Right atrium auricular region (tissue), 2 donors: ENCODE results near the gene CERS6. TPM values are rescaled to one million over a fixed set of nuclear protein-coding genes. Genes with fewer than 3 reads are reported as not detected.
A peak's percentile ranks its signal among the peaks of the same experiment; 100 is the strongest.

Source experiments
- DNase-seq: peaks from one replicate; pipeline ENCODE4 v3.0.0-alpha.2; 2019; ENCODE audit warnings: low spot score
- H3K27ac ChIP-seq, 2 donors: fragments of 200-600 bp; sonication (generic); 1 replicate in 1 of 2; 2 replicates in 1 of 2; pipeline ENCODE4 v1.5.1; 2016 to 2019
- H3K27me3 ChIP-seq, 2 donors: fragments of 200-600 bp; sonication (generic); one replicate each; pipeline versions ENCODE4 v1.5.1 to v1.6.0; 2017 to 2019
- H3K36me3 ChIP-seq: fragments of 200-600 bp; sonication (generic); one replicate; pipeline ENCODE4 v1.5.1; 2016
- H3K4me1 ChIP-seq, 2 donors: fragments of 200-600 bp; sonication (generic); one replicate each; pipeline versions ENCODE4 v1.5.1 to v1.6.0; 2017 to 2019
- H3K4me3 ChIP-seq, 2 donors: fragments of 200-600 bp; sonication (generic); 1 replicate in 1 of 2; 2 replicates in 1 of 2; pipeline ENCODE4 v1.5.1; 2017 to 2019; ENCODE audit warnings: mild to moderate bottlenecking in 1 of 2, moderate library complexity in 1 of 2
- H3K9me3 ChIP-seq, 2 donors: fragments of 200-600 bp; sonication (generic); one replicate each; pipeline ENCODE4 v1.5.1; 2019
- total RNA-seq, 2 donors: library from RNA; depleted of rRNA; stranded (reverse); fragments of >200 nt; gene quantifications; one replicate each; pipeline ENCODE4 v1.1.0, GENCODE V29; 2016
- TF ChIP-seq, protein P1 (sequence below), 2 donors: fragments of 200-600 bp; sonication (generic); IDR thresholded peaks; one replicate each; pipeline ENCODE4 v1.5.1; 2019; ENCODE audit warnings: antibody characterized with exemption in 2 of 2

The CERS6 gene
- total RNA-seq, 2 donors from 2014 or later = 59.4 to 74.5 TPM

DNA sequence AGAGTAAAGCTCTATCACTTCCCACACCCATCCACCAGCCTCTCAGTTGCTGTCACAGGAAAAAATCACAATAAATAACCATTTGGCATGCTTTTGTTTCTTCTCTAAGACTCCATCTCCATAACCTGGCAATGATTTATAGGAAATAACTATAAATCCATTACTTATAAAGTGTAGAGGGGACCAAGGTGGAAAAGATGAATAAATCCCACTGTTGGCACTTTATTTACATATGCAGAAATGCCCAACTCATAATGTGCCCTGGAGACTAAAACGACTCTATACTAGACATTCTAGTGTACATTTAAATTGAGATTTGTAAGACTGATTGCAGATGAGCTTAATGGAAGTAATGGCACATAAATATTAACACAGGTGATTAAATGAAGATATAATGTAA, 338.9 kb downstream of the CERS6 start:
- no peaks in the 10 kb centered on the region for H3K36me3 ChIP-seq
- H3K27ac ChIP-seq = no peak overlapping the region
- H3K27me3 ChIP-seq = no peaks in the 10 kb centered on the region
- H3K4me3 ChIP-seq = no peak overlapping the region
- H3K9me3 ChIP-seq = no peaks in the 10 kb centered on the region
- peaks cover 0 to 12% of the 10 kb centered on the region in 2 donors for H3K4me1 ChIP-seq
- TF ChIP-seq, protein P1, sequence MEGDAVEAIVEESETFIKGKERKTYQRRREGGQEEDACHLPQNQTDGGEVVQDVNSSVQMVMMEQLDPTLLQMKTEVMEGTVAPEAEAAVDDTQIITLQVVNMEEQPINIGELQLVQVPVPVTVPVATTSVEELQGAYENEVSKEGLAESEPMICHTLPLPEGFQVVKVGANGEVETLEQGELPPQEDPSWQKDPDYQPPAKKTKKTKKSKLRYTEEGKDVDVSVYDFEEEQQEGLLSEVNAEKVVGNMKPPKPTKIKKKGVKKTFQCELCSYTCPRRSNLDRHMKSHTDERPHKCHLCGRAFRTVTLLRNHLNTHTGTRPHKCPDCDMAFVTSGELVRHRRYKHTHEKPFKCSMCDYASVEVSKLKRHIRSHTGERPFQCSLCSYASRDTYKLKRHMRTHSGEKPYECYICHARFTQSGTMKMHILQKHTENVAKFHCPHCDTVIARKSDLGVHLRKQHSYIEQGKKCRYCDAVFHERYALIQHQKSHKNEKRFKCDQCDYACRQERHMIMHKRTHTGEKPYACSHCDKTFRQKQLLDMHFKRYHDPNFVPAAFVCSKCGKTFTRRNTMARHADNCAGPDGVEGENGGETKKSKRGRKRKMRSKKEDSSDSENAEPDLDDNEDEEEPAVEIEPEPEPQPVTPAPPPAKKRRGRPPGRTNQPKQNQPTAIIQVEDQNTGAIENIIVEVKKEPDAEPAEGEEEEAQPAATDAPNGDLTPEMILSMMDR (IDR thresholded peaks at IDR 0.05) = no peak
- no peak for DNase-seq

DNA sequence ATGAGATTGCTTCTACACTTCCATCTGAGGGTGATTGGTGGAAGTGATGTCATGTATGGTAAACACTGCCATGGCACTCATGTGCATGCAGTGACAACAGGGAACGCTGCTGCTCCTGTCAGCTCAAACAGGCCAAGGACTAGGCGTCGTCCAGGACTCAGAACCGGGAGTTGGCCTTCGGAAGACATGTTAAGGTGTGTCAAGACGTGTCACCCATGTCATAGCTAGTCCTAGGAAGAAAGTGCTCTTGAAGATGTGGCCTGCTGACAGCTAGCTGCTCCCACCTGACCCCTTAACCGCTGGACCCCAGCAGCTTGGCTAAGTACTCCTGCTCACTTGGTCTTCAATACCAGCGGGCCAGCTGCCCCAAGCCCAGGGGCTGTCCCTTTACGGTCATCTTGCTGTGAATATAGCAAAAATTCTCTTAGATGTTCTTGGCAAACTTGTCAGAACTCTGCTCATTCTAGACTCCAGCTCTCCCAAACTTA, 340.1 kb downstream of the CERS6 start:
- H3K4me3 ChIP-seq = no peak overlapping the region
- TF ChIP-seq, protein P1 (IDR thresholded peaks at IDR 0.05) = no peak
- peak overlapping the region in 1 of 2 donors; percentile 67 for H3K27ac ChIP-seq
- H3K9me3 ChIP-seq = no peaks in the 10 kb centered on the region
- peaks cover 0 to 12% of the 10 kb centered on the region in 2 donors for H3K4me1 ChIP-seq
- DNase-seq = no peak
- H3K27me3 ChIP-seq = no peaks in the 10 kb centered on the region
- H3K36me3 ChIP-seq = no peaks in the 10 kb centered on the region

GRCh38 chr2:168796583-168797285, 340.7 kb downstream of the CERS6 start:
- Histone ChIP-seq H3K27ac (peak overlapping the region in 1 of 2 donors; percentile 67), H3K4me1 (peaks cover 0 to 17% of the 10 kb centered on the region in 2 donors), H3K4me3 (no peak overlapping the region), H3K9me3 (no peaks in the 10 kb centered on the region), H3K36me3 (no peaks in the 10 kb centered on the region), H3K27me3 (no peaks in the 10 kb centered on the region)
- TF ChIP-seq, protein P1 (IDR thresholded peaks at IDR 0.05) = no peak
- DNase-seq = no peak

- no peak overlapping the region for H3K27ac ChIP-seq
- H3K4me1 ChIP-seq = peaks cover 0 to 22% of the 10 kb centered on the region in 2 donors
- TF ChIP-seq, protein P1 (IDR thresholded peaks at IDR 0.05) = no peak
Measured at GRCh38 chr2:168797286-168797655, 341.2 kb downstream of the CERS6 start.

DNA sequence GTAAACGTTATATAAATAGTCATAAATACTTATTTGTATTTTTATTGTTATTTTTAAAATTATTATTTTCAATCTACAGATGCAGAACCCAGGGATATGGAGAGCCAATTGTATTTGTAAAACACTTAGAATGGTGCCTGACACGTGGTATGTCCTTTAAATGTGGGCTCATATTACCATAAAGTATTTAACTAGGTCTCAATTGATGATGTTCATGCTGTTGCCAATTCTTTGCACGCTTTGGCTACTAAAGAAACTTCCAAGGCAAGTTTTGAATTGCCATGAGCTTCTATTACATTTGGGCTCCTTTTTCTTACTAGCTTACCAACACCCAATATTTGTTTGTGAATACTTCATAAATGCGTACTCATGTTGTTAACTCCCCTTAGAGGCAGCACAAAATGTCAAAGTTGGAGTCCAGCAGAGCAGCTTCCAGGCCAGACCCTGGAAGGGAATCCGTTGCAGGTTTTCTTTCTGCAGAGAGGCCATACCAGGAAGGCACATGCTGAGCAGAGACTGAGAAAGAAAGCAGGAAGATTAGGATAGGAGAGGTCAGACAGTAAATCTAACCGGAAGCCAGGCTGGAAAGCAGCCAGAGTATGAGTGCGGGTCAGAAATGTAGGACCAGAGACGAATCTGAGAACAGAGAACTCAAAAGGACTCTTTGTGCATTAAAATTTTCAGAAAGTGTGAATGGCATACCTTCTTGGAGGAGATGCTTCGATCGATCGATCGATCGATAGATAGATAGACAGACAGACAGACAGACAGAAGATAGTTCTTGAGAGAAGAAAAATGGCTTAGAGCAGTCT, 342.2 kb downstream of the CERS6 start:
- Histone ChIP-seq H3K27me3 (no peaks in the 10 kb centered on the region), H3K4me1 (peaks cover 0 to 26% of the 10 kb centered on the region in 2 donors), H3K4me3 (no peak overlapping the region), H3K9me3 (no peaks in the 10 kb centered on the region), H3K36me3 (no peaks in the 10 kb centered on the region), H3K27ac (no peak overlapping the region)
- TF ChIP-seq, protein P1 (IDR thresholded peaks at IDR 0.05) = no peak
- no peak for DNase-seq

More at GRCh38 chr2:168797286-168797655, 341.2 kb downstream of the CERS6 start:
- DNase-seq = no peak
- H3K36me3 ChIP-seq = no peaks in the 10 kb centered on the region
- no peak overlapping the region for H3K4me3 ChIP-seq
- no peaks in the 10 kb centered on the region for H3K27me3 ChIP-seq
- no peaks in the 10 kb centered on the region for H3K9me3 ChIP-seq
